Measurements from ENCODE around the gene ZBTB20.

DNA sequence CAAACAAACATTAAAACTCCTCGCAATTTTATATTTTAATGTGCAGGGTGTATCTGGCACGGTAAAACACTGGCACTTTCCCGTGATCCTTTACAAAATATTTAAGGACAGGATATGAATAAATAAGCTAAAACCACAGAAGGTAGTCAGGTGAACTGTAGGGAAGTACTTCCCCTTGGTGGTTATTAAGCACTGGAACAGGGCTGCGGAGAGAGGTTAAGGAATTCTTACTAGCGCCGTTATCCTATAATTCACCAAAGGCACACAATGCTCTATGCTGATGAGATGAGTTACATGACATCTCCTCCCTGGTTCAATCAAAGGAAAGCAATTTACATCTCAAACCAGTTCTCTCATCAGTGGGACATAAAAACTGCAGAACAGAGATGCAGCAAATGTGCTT is 289.8 kb downstream of the ZBTB20 start:
- TF ChIP-seq, protein P1, sequence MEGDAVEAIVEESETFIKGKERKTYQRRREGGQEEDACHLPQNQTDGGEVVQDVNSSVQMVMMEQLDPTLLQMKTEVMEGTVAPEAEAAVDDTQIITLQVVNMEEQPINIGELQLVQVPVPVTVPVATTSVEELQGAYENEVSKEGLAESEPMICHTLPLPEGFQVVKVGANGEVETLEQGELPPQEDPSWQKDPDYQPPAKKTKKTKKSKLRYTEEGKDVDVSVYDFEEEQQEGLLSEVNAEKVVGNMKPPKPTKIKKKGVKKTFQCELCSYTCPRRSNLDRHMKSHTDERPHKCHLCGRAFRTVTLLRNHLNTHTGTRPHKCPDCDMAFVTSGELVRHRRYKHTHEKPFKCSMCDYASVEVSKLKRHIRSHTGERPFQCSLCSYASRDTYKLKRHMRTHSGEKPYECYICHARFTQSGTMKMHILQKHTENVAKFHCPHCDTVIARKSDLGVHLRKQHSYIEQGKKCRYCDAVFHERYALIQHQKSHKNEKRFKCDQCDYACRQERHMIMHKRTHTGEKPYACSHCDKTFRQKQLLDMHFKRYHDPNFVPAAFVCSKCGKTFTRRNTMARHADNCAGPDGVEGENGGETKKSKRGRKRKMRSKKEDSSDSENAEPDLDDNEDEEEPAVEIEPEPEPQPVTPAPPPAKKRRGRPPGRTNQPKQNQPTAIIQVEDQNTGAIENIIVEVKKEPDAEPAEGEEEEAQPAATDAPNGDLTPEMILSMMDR (IDR thresholded peaks at IDR 0.05): no peak
- TF ChIP-seq POLR2A (IDR thresholded peaks at IDR 0.05) (no peak), POLR2AphosphoS5 (IDR thresholded peaks at IDR 0.05) (no peak)
